ENCODE measurements around the gene PLEKHA5. TPM values are rescaled to one million over a fixed set of nuclear protein-coding genes. Genes with fewer than 3 reads are reported as not detected.
A peak's percentile ranks its signal among the peaks of the same experiment; 100 is the strongest.
"Not testable (repeated sequence)": the region's sequence is repeated elsewhere in the genome, so short reads cannot be mapped to it uniquely, and the experiment has no call there.

The PLEKHA5 gene
- total and polyA plus RNA-seq, 4 donors, result 4.9 to 88.5 (median 20.9) TPM

DNA sequence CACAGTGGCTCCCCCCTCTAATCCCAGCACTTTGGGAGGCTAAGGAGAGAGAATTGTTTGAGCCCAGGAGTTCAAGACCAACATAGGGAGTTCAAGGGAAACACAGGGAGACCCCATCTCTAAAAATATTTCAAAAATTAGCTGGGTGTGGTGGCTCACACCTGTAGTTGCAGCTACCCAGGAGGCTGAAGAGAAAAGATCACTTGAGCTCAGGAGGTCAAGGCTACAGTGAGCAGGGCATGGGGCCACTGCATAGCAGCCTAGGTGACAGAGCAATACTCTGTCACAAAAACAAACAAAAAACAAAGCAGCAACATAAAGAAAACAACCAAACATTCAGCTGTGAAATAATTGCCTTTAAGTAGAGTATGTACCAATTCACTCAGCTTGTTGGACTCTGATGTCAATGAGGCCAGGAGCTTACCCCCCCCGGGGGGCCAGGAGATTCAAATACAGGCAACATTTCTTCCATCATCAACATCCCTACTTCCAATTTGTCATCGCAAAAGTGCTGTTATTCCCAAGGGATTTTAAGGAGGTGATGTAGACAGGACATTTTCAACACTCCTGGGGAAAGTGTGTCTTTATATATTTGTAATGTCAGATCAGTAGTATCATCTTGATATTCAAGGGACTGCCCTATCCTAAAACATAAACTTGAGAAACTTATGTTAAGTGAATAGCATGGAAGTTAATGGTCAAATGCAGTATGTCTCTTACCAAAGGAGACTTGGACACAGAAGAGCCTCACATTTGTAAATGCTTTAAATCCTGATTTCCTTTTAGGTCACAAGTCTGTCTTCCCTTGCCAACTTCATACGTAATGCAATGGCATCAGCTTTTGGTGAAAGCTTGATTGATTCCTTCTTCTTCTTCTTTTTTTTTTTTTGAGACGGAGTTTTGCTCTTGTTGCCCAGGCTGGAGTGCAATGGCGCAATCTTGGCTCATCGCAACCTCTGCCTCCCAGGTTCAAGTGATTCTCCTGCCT lies 269.1 kb downstream of the PLEKHA5 start:
- 71 to 72% methylated on average over 6 of the region's 6 CpGs for WGBS, 2 donors
- Histone ChIP-seq H3K36me3 (ENCODE audit: control insufficient read depth in 4 of 4, insufficient read depth in 4 of 4, low read length in 4 of 4) (no peaks in the 10 kb centered on the region), H3K9ac (ENCODE audit: insufficient read depth in 1 of 2, low read length in 2 of 2) (no peak overlapping the region), H3K27ac (ENCODE audit: low read depth in 1 of 2, low read length in 1 of 2) (no peak overlapping the region), H3K4me3 (no peak overlapping the region), H3K27me3 (ENCODE audit: control insufficient read depth in 3 of 3, insufficient read depth in 3 of 3, low read length in 2 of 3) (no peaks in the 10 kb centered on the region), H3K4me1 (ENCODE audit: control insufficient read depth in 5 of 5, insufficient read depth in 5 of 5, low read length in 5 of 5) (peaks cover 0 to 7% (median 0%) of the 10 kb centered on the region in 5 donors), H3K9me3 (ENCODE audit: control insufficient read depth in 4 of 4, insufficient read depth in 3 of 4, low read length in 3 of 4) (peaks cover 0 to 2% (median 0%) of the 10 kb centered on the region in 4 donors)
- peak in 2 of 3 donors; percentile 37 to 42 for DNase-seq
- TF ChIP-seq, protein P1, sequence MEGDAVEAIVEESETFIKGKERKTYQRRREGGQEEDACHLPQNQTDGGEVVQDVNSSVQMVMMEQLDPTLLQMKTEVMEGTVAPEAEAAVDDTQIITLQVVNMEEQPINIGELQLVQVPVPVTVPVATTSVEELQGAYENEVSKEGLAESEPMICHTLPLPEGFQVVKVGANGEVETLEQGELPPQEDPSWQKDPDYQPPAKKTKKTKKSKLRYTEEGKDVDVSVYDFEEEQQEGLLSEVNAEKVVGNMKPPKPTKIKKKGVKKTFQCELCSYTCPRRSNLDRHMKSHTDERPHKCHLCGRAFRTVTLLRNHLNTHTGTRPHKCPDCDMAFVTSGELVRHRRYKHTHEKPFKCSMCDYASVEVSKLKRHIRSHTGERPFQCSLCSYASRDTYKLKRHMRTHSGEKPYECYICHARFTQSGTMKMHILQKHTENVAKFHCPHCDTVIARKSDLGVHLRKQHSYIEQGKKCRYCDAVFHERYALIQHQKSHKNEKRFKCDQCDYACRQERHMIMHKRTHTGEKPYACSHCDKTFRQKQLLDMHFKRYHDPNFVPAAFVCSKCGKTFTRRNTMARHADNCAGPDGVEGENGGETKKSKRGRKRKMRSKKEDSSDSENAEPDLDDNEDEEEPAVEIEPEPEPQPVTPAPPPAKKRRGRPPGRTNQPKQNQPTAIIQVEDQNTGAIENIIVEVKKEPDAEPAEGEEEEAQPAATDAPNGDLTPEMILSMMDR (IDR thresholded peaks at IDR 0.05; ENCODE audit: control extremely low read depth, extremely low read depth), result no peak
- no peak for ATAC-seq (ENCODE audit: insufficient read depth, low FRiP score)

DNA sequence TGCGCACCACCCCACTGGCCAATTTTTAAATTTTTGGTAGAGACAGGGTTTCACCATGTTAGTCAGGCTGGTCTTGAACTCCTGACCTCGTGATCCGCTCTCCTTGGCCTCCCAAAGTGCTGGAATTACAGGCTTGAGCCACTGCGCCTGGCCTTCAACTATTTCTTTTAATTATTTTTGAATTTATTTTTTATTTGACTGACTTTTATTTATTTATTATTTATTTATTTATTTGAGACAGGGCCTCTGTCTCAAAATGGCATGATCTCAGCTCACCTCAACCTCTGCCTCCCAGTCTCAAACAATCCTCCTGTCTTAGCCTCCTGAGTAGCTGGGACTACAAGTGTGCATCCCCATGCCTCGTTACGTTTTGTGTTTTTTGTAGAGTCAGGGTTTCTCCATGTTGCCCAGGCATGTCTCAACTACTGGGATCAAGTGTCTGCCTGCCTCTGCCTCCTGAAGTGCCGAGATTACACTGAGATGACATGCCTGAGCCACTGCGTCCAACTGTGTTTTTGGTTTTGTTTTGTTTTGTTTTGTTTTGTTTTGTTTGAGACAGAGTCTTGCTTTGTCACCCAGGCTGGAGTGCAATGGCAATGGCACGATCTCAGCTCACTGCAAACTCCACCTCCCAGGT lies 271.2 kb downstream of the PLEKHA5 start:
- H3K4me1 ChIP-seq (ENCODE audit: control insufficient read depth in 5 of 5, insufficient read depth in 5 of 5, low read length in 5 of 5); DNase-seq; H3K9ac ChIP-seq (ENCODE audit: insufficient read depth in 1 of 2, low read length in 2 of 2); H3K27ac ChIP-seq (ENCODE audit: low read depth in 1 of 2, low read length in 1 of 2); H3K9me3 ChIP-seq (ENCODE audit: control insufficient read depth in 4 of 4, insufficient read depth in 3 of 4, low read length in 3 of 4); ATAC-seq (ENCODE audit: insufficient read depth, low FRiP score); H3K36me3 ChIP-seq (ENCODE audit: control insufficient read depth in 4 of 4, insufficient read depth in 4 of 4, low read length in 4 of 4); H3K4me3 ChIP-seq; H3K27me3 ChIP-seq (ENCODE audit: control insufficient read depth in 3 of 3, insufficient read depth in 3 of 3, low read length in 2 of 3): not testable (repeated sequence)
- WGBS, 2 donors, result 95% methylated on average over 9 of the region's 9 CpGs

DNA sequence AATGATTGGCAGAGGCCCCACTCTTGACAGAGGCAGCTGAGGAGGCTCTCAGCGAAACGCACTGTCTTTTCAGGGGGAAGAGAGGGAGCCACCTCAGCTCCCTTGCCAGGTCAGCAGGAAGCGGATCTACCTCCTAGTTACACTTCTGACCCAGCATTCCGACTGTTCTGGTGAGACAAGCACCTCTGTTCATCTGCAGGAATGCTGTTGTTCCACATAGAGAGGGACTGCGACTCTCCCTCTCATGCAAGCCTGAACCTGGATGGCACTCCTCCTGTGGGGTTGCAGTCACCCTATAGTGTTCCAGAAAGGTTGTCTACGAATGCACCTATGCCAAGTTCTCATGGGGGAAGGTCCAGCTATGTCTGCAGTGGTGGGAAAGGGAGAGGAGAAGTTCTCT lies 272.7 kb downstream of the PLEKHA5 start:
- H3K27me3 ChIP-seq (ENCODE audit: control insufficient read depth in 3 of 3, insufficient read depth in 3 of 3, low read length in 2 of 3), result no peaks in the 10 kb centered on the region
- 76 to 88% methylated on average over 6 of the region's 6 CpGs for WGBS, 2 donors
- ATAC-seq (ENCODE audit: insufficient read depth, low FRiP score) (no peak), DNase-seq (no peak)
- H3K4me1 ChIP-seq (ENCODE audit: control insufficient read depth in 5 of 5, insufficient read depth in 5 of 5, low read length in 5 of 5), result peaks cover 0 to 7% (median 0%) of the 10 kb centered on the region in 5 donors
- TF ChIP-seq, protein P1 (IDR thresholded peaks at IDR 0.05; ENCODE audit: control extremely low read depth, extremely low read depth), result no peak
- peaks cover 0 to 5% (median 0%) of the 10 kb centered on the region in 4 donors for H3K9me3 ChIP-seq (ENCODE audit: control insufficient read depth in 4 of 4, insufficient read depth in 3 of 4, low read length in 3 of 4)
- H3K36me3 ChIP-seq (ENCODE audit: control insufficient read depth in 4 of 4, insufficient read depth in 4 of 4, low read length in 4 of 4), result no peaks in the 10 kb centered on the region
- H3K4me3 ChIP-seq, result no peak overlapping the region
- no peak overlapping the region for H3K27ac ChIP-seq (ENCODE audit: low read depth in 1 of 2, low read length in 1 of 2)
- H3K9ac ChIP-seq (ENCODE audit: insufficient read depth in 1 of 2, low read length in 2 of 2), result no peak overlapping the region

Measured in lung (tissue), 12 donors.